ENCODE data around the gene TBX1. TPM values are rescaled to one million over a fixed set of nuclear protein-coding genes. Genes with fewer than 3 reads are reported as not detected.

The TBX1 gene
- polyA plus RNA-seq, 4 donors: 0.23 to 0.41 (median 0.35) TPM

GRCh38 chr22:19737846-19738663, 22.5 kb upstream of the TBX1 start:
- DNase-seq (ENCODE audit: low read depth in 4 of 4, low spot score in 2 of 4): no peak

DNA sequence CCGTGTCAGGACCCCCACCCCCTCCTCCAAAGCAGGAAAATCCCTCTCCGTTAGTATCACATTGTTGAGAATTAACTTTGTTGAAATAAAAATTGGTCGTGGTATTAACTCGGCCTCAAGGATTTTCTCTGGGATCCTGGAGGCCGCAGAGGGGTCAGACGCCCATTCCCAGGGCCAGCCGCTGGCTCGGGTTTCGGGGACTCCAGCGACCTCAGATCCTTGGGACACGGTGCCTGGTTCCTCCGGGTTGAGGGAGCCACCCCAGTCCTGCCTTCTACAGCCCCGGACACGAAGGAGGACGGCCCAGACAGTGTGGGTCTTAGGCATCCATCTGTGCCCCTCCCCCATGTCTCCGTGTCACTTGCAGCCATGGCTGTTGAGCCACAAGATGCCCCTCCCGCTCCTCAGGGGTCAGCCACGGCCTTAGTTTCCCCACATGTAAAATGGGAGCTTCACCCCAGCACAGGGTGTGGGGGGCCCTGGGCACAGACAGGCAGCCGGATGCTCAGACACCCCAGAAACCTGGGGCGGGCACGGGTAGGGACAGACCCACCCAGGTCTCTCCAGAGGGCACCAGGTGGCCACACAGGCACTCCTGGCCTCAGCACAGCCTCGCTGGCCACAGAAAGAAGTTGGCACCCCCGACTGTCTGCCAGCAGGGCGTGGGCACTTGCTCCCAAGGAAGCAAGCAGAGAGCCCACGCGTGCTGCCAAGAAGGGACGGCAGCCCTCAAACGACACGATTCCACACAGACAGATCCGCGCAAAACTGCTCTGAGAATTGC, 21.7 kb upstream of the TBX1 start:
- DNase-seq (ENCODE audit: low read depth in 4 of 4, low spot score in 2 of 4): no peak

DNA sequence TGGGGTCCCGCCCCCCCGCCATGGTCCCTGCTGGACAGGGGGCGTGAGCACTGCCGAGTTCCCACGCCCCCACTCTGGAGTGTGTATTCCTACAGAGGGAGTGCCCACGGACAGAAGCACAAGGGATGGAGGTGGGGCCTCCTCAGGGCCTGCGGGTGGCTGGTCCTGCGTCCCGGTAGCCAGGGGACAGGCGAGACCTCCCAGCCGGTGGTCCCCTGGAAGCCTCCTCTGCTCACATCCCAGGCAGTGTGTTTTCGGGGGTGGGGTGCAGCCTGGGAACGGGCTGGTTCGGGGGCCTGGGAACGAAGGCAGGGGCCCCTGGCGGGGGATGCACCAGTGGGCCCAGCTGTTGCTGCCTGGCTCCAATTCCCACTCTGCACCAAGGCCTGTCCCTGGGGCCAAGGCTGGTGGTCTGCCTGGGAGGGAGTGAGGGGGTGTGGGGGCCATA, 21.1 kb upstream of the TBX1 start:
- DNase-seq (ENCODE audit: low read depth in 4 of 4, low spot score in 2 of 4): no peak

DNA sequence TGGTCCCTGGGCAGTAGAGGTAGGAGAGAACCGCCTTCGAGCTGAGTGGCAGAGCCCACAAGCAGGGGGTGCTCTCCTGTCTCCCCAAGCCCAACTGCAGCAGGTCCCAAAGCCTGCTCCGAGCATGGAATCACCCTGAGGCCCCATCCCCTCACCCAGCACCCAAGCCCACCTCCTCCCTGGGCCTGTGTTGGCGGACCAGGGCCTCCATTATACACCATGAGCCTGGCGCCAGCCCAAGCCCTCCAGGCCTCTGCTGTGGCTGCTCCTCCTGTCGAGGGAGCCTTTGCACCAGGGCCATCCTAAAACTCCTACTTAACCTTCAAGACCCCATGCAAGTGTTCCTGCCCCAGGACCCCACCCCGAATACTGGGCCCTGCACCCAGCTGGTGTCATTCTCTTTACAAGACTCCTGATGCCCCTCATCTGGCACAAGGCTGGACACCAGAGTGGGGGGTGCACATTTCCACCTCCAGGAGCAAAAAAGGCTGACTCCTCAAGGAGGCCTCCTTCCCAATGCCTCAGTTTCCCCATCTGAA, 20.6 kb upstream of the TBX1 start:
- no peak for DNase-seq (ENCODE audit: low read depth in 4 of 4, low spot score in 2 of 4)

GRCh38 chr22:19740586-19740985, 20.0 kb upstream of the TBX1 start:
- no peak for DNase-seq (ENCODE audit: low read depth in 4 of 4, low spot score in 2 of 4)

GRCh38 chr22:19741053-19741452, 19.5 kb upstream of the TBX1 start:
- DNase-seq (ENCODE audit: low read depth in 4 of 4, low spot score in 2 of 4): no peak

GRCh38 chr22:19742160-19743066, 18.2 kb upstream of the TBX1 start:
- no peak for DNase-seq (ENCODE audit: low read depth in 4 of 4, low spot score in 2 of 4)

- DNase-seq (ENCODE audit: low read depth in 4 of 4, low spot score in 2 of 4): no peak
Observed at GRCh38 chr22:19743081-19743480, 17.5 kb upstream of the TBX1 start.

GRCh38 chr22:19743651-19744050, 16.9 kb upstream of the TBX1 start:
- no peak for DNase-seq (ENCODE audit: low read depth in 4 of 4, low spot score in 2 of 4)

- no peak for DNase-seq (ENCODE audit: low read depth in 4 of 4, low spot score in 2 of 4)
Observed at GRCh38 chr22:19744350-19745006, 16.1 kb upstream of the TBX1 start.

GRCh38 chr22:19745155-19746101, 15.2 kb upstream of the TBX1 start:
- no peak for DNase-seq (ENCODE audit: low read depth in 4 of 4, low spot score in 2 of 4)

DNA sequence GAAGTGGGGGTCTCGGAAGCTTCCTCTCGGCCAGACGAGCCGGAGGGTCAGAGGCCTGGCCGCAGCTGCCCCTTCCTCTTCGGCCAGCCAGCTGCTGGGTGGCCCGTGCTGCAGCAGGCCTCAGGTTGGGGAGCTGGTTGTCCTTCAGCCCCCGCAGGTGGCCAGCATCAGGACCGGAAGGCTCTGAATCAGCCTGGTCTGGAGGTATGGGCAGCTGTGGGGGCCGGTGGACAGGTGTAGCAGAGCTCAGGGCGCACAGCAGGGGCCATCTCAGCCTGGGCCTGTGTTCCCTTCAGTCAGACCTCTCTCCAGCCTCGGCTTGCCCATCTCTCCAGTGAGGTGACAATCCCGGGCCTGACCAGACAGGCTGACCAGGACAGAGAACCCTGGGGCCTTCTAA, 13.9 kb upstream of the TBX1 start:
- DNase-seq (ENCODE audit: low read depth in 4 of 4, low spot score in 2 of 4): no peak

GRCh38 chr22:19747551-19747950, 13.0 kb upstream of the TBX1 start:
- no peak for DNase-seq (ENCODE audit: low read depth in 4 of 4, low spot score in 2 of 4)

GRCh38 chr22:19748139-19748538, 12.4 kb upstream of the TBX1 start:
- no peak for DNase-seq (ENCODE audit: low read depth in 4 of 4, low spot score in 2 of 4)

DNA sequence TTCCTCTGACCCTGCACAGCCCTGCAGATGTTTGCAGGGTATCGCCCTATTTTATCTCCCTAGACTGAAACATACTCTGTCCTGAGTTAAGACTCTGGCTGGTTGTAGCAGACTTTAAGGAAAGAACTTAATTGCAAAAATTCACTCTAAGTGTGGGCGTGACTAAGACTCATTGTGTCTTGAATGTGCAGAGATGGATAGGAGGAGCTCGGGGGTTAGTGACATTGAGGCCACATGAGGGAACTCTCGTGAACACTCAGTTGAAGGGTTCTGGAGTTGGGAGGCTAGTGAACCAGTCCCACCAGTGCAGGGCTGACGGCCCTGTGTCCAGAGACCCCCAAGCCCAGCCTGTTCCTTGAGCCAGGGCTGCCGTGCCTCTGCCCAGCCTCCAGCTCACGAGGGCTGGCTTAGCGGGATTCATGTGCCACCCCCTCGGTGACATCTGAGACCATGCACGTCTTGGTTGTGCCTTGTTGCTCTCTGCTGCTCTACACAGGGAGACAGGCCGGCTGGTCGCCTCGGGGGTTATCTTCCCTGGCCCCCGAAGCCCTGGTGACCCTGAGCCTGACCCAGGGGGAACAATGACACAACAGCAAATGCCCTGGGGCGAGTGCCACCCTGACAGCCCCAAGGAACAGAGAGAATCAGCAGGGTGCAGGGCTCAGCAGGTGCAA, 11.4 kb upstream of the TBX1 start:
- no peak for DNase-seq (ENCODE audit: low read depth in 4 of 4, low spot score in 2 of 4)

- no peak for DNase-seq (ENCODE audit: low read depth in 4 of 4, low spot score in 2 of 4)
Observed at GRCh38 chr22:19749876-19750275, 10.7 kb upstream of the TBX1 start.

DNA sequence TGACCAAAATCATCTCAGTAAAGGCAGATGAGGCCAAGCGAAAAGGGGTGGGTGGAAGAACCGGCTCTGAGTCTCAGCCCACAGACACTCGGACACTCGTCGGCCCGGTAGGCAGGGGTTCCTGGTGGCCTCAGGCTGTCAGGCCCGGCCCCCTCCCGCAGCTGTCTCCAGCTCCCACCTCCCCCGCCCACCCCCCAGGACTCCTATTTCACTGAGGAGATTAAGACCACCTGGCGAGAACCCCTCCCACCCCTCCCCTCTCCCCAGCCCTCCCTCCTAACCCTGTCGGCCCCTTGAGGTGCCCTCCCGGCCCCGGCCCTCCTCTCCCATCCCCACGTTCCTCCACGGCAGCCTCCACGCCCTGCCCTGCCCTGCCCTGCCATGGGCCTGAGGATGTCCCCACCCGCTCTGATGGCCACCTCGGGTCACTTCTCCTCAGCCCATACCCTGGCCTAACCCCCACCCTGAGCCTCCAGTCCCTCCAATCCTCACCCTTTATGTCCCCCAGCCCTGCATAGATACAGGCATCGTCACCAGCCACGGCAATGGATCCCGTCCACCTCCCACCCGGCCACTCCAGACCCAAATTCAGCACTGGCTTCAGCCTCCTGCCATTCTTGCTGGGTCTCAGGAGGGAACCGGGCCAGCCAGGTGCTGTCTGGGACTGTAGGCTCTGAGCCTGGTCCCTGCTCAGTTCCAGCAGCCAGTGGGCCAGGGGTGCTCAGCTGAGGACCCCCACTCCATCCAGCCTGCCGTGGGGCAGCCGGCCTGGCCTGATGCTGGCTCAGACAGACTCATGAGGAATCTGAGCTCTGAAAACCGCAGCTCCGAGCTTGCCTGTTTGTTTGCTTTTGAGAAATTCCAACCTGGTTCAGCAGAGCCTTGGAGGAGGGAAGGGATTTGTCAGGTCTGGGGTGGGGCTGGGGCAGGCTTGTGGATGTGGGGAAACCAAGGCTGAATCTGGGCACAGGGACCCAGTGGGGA, 9.8 kb upstream of the TBX1 start:
- DNase-seq (ENCODE audit: low read depth in 4 of 4, low spot score in 2 of 4): no peak
